Measurements from ENCODE around the gene DIS3L2. TPM values are rescaled to one million over a fixed set of nuclear protein-coding genes. Genes with fewer than 3 reads are reported as not detected.

DIS3L2 gene
- total RNA-seq, 1 donor from 2014 or later, result 24.0 TPM

DNA sequence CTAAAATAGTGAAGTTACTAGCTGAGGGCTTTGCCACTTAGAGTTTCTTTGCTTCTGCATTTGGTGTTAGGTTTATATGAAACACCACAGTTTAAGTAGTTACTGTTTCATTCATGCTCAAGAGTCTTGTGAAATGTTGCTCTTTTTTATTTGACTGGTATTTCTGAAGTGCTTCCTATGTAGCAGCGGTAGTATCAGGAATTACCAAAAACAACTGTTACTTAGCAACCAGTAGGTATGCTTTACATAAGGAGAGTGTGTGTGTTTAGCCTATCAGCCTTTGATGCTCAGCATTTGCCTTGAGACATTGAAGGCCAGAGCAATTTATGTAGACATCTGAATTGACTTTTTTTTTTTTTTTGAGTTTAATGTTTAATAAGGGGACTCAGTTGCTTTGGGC lies 3.6 kb downstream of the DIS3L2 start:
- Histone ChIP-seq H3K9me3 (ENCODE audit: insufficient read depth, low read depth, low read length) (no peaks in the 10 kb centered on the region), H3K4me2 (ENCODE audit: low read length) (no peak overlapping the region), H3K36me3 (ENCODE audit: insufficient read depth, low read length) (no peaks in the 10 kb centered on the region), H3K4me3 (ENCODE audit: insufficient read depth, low read depth, low read length) (no peak overlapping the region), H3K27me3 (ENCODE audit: insufficient read depth, low read length) (no peaks in the 10 kb centered on the region), H4K20me1 (ENCODE audit: insufficient read depth, low read length) (peaks cover 28% of the 10 kb centered on the region), H2AFZ (ENCODE audit: low read depth, low read length) (no peak overlapping the region), H3K79me2 (ENCODE audit: insufficient read depth, low read length) (peaks cover 70% of the 10 kb centered on the region), H3K4me1 (ENCODE audit: insufficient read depth, low read length) (peaks cover 4% of the 10 kb centered on the region), H3K9ac (ENCODE audit: low read length) (no peak overlapping the region), H3K27ac (ENCODE audit: low read depth, low read length) (no peak overlapping the region)
- FAIRE-seq (no peak), DNase-seq (ENCODE audit: low read depth) (no peak)
- Mint-ChIP-seq H3K27me3 (ENCODE audit: low read depth, unreplicated experiment) (no peaks in the 10 kb centered on the region), H3K27ac (ENCODE audit: unreplicated experiment) (no peak overlapping the region), H3K4me3 (ENCODE audit: unreplicated experiment) (no peak overlapping the region), H3K4me1 (ENCODE audit: low read depth, unreplicated experiment) (peaks cover 5% of the 10 kb centered on the region), H3K36me3 (ENCODE audit: low read depth, unreplicated experiment) (no peaks in the 10 kb centered on the region), H3K9me3 (ENCODE audit: unreplicated experiment) (peaks cover 5% of the 10 kb centered on the region)
- TF ChIP-seq EZH2 (IDR thresholded peaks at IDR 0.05; ENCODE audit: insufficient read depth, low read length) (no peak), CTCF (IDR thresholded peaks at IDR 0.05; ENCODE audit: insufficient read depth, low read depth, low read length) (no peak)

- Mint-ChIP-seq H3K9me3 (ENCODE audit: unreplicated experiment) (peaks cover 5% of the 10 kb centered on the region), H3K27me3 (ENCODE audit: low read depth, unreplicated experiment) (no peaks in the 10 kb centered on the region), H3K4me1 (ENCODE audit: low read depth, unreplicated experiment) (no peaks in the 10 kb centered on the region), H3K36me3 (ENCODE audit: low read depth, unreplicated experiment) (no peaks in the 10 kb centered on the region), H3K4me3 (ENCODE audit: unreplicated experiment) (no peak overlapping the region), H3K27ac (ENCODE audit: unreplicated experiment) (no peak overlapping the region)
- Histone ChIP-seq H3K27ac (ENCODE audit: low read depth, low read length) (no peak overlapping the region), H4K20me1 (ENCODE audit: insufficient read depth, low read length) (peaks cover 34% of the 10 kb centered on the region), H3K36me3 (ENCODE audit: insufficient read depth, low read length) (no peaks in the 10 kb centered on the region), H3K4me2 (ENCODE audit: low read length) (no peak overlapping the region), H3K9me3 (ENCODE audit: insufficient read depth, low read depth, low read length) (no peaks in the 10 kb centered on the region), H3K4me1 (ENCODE audit: insufficient read depth, low read length) (no peaks in the 10 kb centered on the region), H3K4me3 (ENCODE audit: insufficient read depth, low read depth, low read length) (no peak overlapping the region), H3K9ac (ENCODE audit: low read length) (no peak overlapping the region), H2AFZ (ENCODE audit: low read depth, low read length) (no peak overlapping the region), H3K27me3 (ENCODE audit: insufficient read depth, low read length) (no peaks in the 10 kb centered on the region), H3K79me2 (ENCODE audit: insufficient read depth, low read length) (peaks cover 77% of the 10 kb centered on the region)
- DNase-seq (ENCODE audit: low read depth), result no peak
- FAIRE-seq, result no peak
- TF ChIP-seq CTCF (IDR thresholded peaks at IDR 0.05; ENCODE audit: insufficient read depth, low read depth, low read length) (no peak), EZH2 (IDR thresholded peaks at IDR 0.05; ENCODE audit: insufficient read depth, low read length) (no peak)
Observed at GRCh38 chr2:231966886-231967285, 5.4 kb downstream of the DIS3L2 start.

GRCh38 chr2:231968820-231969219 lies 7.3 kb downstream of the DIS3L2 start:
- no peak for DNase-seq (ENCODE audit: low read depth)
- no peak overlapping the region for H3K27ac ChIP-seq (ENCODE audit: low read depth, low read length)
- no peaks in the 10 kb centered on the region for H3K9me3 ChIP-seq (ENCODE audit: insufficient read depth, low read depth, low read length)
- peaks cover 29% of the 10 kb centered on the region for H4K20me1 ChIP-seq (ENCODE audit: insufficient read depth, low read length)
- H2AFZ ChIP-seq (ENCODE audit: low read depth, low read length), result no peak overlapping the region
- no peaks in the 10 kb centered on the region for H3K36me3 Mint-ChIP-seq (ENCODE audit: low read depth, unreplicated experiment)
- H3K4me3 ChIP-seq (ENCODE audit: insufficient read depth, low read depth, low read length), result no peak overlapping the region
- H3K27me3 ChIP-seq (ENCODE audit: insufficient read depth, low read length), result no peaks in the 10 kb centered on the region
- peaks cover 70% of the 10 kb centered on the region for H3K79me2 ChIP-seq (ENCODE audit: insufficient read depth, low read length)
- no peak for TF ChIP-seq EZH2 (IDR thresholded peaks at IDR 0.05; ENCODE audit: insufficient read depth, low read length)
- no peak for TF ChIP-seq CTCF (IDR thresholded peaks at IDR 0.05; ENCODE audit: insufficient read depth, low read depth, low read length)
- peaks cover 2% of the 10 kb centered on the region for H3K9me3 Mint-ChIP-seq (ENCODE audit: unreplicated experiment)
- no peaks in the 10 kb centered on the region for H3K4me1 Mint-ChIP-seq (ENCODE audit: low read depth, unreplicated experiment)
- H3K36me3 ChIP-seq (ENCODE audit: insufficient read depth, low read length), result no peaks in the 10 kb centered on the region
- H3K27me3 Mint-ChIP-seq (ENCODE audit: low read depth, unreplicated experiment), result no peaks in the 10 kb centered on the region
- no peaks in the 10 kb centered on the region for H3K4me1 ChIP-seq (ENCODE audit: insufficient read depth, low read length)
- H3K4me3 Mint-ChIP-seq (ENCODE audit: unreplicated experiment), result no peak overlapping the region
- no peak overlapping the region for H3K4me2 ChIP-seq (ENCODE audit: low read length)
- no peak for FAIRE-seq
- no peak overlapping the region for H3K27ac Mint-ChIP-seq (ENCODE audit: unreplicated experiment)
- H3K9ac ChIP-seq (ENCODE audit: low read length), result no peak overlapping the region
